SHP77 treated with DMSO at 0.1 percent for 48 hours (cell line): Measurements from ENCODE around the gene NPR1.
A peak's percentile ranks its signal among the peaks of the same experiment; 100 is the strongest.

Experiments
- DNase-seq: peaks from one replicate; lab custom pipeline; 2025; lab: John Stamatoyannopoulos, UW

NPR1 gene

DNA sequence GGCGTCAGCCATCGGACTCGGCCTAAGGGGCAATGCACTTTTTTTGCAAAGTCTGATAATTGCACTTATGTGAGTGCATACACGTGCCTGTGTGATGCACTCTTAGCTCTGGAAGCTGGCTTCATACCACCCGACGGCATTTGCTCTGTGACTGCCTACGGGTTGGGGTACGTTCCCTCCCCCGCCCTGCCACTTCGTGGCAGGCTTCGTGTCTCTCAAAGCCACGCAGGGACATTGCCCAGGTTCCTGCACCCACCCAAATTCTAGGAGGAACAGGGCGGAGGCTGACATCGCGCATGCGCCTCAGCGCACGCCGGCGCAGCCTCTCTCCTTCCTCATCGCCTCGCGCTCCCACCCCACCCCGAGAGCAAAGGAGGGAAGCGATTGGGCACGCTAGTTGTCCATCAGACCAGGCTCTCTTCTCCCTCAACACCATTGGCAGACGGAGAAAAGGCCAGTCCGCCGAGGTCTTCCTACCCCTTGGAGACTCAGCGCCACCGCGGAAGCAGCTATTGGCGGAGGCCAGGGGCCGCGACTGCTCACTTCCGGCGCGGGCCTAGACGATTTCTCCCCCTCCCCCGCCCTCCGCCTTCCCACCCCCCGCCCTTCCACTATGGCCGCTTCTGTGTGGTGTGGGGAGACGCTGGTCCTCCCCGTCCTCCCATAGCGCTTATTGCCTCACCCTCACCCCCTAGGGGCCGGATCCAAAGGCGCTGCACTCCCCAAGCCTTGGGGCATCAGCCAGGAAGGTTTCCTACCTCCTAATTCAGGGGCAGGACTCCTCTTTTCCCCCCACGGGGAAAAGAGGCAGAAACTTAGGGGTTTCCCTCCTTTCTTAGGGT lies 49.2 kb downstream of the NPR1 start, which contains the start of gene INTS3:
INTS3 (plus strand) TSS at position 588 of the 842 bp plus-strand sequence. CDS start 585 bp downstream, outside the sequence.
- peak; percentile 100 for DNase-seq

DNA sequence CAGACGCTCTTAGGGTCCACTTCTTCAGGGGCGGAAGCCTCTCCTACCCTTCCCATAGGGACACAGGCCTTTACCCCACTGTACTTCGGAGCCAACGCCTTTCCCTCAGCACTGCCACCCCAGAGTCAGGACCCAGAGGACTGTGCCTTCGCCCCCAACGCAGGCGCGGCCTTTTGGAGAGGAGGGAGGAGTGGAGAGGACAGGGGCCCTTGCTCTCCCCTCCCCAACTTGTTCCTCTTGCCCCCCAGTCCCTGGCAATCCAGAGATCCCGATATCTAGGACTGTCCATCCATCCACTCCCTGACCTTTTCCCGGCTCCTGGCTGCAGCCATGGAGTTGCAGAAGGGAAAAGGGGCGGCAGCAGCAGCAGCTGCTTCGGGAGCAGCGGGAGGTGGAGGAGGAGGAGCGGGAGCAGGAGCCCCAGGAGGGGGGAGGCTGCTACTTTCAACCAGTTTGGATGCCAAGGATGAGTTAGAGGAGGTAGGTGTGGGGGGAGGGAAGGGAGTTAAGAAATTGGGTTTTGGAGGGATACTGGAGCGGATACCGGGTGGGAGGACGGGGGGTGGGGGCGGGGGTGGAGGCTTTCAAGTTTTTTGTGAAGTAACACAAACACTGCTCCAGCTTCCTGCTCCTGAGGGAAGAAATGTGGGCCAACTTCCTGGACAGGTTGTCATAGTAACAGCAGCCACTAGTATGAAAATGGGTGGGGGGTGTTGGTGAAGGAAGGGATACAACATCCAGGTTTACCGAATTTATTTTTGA lies 50.0 kb downstream of the NPR1 start:
- DNase-seq, result peak; percentile 23

DNA sequence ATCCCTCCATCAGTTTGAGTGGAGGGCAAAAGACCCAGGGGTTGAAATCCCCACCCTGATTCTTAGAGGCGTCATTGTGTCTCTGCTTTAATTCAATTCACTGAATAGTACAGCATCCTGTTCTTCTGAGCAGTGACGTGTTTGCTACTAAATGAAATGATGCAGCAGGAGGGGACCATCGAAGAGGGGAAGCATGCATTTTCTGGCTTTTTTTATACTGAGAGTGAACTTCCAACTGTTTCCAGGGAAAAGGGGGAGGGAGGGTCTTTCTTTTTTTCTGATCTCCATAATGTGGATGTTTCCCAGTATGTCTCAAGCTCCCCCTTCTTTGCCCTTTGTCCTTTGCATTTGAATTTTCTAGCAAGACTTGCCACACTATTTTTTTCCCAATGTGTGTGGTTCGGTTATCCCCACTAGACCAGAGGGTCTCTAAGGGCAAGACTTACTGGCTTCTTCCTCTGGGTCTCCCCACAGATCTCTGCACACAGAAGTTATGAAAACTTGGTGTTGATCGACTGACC lies 52.0 kb downstream of the NPR1 start:
- no peak for DNase-seq

DNA sequence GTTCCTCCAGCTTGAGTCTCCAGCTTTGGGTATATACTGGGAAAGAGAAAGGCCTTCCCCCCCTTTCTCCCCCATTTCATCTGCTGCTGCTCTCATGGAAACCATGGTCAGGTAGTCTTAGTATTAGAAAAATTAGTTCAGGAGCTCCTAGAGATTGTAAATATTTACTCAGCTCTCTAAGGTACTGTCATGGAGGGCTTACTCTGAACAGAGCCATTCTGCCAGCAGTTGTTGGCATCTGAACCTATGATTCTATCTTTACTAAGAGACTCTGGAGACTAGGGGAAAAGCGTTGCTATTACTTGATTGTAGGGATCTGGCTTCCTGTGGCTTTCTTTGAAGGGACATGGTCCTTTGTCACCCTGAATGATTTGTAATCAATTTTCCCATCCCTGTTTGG lies 55.5 kb downstream of the NPR1 start:
- DNase-seq, result peak; percentile 7

DNA sequence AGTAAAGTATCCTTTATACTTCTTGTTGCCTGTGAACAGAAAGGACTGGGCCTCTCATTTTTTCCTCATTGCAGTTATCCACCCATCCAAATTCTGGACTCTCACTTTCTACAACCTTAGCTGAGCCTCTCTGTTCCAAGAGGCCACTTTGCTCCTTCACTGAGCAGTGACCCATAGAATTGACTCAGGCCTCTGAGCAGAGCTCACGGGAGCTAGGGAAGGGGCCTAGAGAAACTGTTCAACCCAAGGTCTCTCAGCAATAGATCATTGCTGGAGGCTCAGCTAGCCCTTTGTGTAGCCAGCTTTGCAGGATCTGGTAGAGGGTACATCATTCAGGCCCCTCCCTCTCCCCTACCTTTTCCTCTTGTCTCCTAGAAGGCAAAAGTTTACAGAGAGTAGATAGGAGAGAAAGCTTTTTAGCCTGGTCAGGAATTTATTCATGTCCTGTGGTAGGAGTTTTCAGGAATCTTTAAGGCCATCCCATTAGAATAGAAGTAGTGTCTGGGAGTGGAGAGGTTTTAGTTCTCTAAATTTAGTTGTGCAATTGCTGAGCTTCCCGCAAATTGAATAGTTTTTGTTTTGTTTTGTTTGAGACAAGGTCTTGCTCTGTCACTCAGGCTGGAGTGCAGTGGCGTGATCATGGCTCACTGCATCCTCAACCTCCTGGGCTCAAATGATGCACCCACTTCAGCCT lies 56.1 kb downstream of the NPR1 start:
- DNase-seq, result no peak

DNA sequence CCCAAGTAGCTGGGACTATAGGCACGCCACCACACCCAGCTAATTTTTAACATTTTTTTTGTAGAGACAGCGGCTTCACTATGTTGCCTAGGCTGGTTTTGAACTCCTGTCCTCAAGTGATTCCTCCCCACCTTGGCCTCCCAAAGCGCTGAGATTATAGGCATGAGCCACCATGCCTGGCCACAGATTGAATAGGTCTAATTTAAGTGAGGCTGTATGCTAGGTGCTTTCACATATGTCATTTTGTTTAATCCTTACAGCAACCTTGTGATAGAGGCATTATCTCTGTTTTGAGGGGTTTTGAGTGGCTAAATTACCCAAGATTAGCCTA lies 56.6 kb downstream of the NPR1 start:
- no peak for DNase-seq

DNA sequence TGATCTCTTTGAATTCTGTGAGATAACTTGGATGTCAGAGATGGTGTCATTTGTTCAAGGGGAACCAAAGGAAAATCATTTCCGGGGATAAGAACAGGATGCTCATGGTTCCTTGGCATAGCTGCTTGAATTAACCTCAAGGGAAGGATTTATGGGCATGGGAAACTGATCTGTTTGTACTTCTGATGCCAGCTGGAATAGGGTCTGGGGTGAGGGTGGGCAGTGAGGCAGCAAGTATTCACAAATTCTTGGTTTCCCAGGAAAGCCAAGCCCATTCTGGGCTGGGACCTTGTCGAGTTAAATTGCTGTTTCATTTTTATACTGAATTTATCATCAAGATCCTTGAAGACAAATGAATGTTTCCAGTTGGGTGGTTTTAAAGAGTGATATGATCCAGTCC lies 63.5 kb downstream of the NPR1 start:
- no peak for DNase-seq

DNA sequence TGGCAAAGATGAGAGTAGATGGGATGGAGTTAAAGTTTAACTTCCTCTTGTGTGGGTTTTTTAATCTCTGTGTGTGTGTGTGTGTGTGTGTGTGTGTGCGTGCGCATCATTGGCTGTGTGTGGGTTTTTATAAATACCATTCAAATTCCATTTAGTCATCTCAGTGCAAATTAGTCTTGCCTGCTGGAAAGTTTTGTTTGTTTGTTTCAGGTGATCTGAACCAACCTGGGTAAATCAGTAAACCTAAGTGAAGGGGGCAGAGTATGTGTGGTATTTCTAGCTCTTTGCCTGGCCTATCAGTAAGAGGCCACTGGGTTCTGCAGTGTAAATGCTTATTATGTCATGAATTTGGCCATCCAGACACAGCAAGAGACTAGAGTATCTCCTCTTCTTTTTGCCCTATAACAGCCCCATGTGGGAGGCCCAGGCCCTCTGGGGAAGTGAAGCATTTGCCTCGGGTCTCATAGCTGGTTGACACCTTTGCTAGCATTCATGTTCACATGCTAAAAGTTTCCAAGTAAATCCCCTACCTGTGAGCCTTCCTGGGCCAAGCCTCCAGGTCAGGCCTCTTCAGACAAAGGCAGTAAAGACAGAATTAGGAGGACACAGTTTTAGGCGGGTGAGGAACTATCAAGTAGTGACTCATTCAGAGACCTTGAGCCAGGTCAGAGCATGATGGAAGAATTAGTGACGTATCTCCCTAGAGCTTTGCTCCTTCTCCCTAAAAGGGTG lies 64.1 kb downstream of the NPR1 start:
- DNase-seq, result no peak
